ENCODE measurements around the gene THBS4.

DNA sequence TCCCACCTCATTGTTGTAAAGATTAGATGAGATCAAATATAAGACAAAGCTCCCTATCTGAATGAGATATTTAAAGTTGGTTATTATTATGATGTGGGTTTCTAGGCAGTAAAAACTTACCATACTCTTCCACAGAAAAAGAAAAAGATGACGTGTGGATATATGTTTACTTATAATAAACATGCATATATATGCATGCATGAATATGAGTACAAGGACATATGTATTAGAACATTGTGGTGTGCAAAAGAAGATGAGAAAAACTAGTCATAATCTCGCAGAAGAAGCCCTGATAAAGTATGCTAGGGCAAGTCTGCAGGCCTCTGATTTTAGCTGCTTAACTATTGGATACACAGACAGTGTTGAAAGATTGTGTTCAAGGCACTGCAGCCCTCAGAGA, 10.1 kb upstream of the THBS4 start:
- TF ChIP-seq, protein P1, sequence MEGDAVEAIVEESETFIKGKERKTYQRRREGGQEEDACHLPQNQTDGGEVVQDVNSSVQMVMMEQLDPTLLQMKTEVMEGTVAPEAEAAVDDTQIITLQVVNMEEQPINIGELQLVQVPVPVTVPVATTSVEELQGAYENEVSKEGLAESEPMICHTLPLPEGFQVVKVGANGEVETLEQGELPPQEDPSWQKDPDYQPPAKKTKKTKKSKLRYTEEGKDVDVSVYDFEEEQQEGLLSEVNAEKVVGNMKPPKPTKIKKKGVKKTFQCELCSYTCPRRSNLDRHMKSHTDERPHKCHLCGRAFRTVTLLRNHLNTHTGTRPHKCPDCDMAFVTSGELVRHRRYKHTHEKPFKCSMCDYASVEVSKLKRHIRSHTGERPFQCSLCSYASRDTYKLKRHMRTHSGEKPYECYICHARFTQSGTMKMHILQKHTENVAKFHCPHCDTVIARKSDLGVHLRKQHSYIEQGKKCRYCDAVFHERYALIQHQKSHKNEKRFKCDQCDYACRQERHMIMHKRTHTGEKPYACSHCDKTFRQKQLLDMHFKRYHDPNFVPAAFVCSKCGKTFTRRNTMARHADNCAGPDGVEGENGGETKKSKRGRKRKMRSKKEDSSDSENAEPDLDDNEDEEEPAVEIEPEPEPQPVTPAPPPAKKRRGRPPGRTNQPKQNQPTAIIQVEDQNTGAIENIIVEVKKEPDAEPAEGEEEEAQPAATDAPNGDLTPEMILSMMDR (conservative IDR thresholded peaks at IDR 0.05 in 1 of 2, IDR thresholded peaks at IDR 0.05 in 1 of 2; ENCODE audit: extremely low read depth in 1 of 2, insufficient read depth in 1 of 2, low read depth in 1 of 2, low read length in 2 of 2): no peak
- no peak for TF ChIP-seq EZH2 (IDR thresholded peaks at IDR 0.05; ENCODE audit: borderline replicate concordance, low read length)

All from mammary epithelial cell (primary cell).